ENCODE results near the gene WDR12.
A peak's percentile ranks its signal among the peaks of the same experiment; 100 is the strongest.
"Not testable (repeated sequence)": the region's sequence is repeated elsewhere in the genome, so short reads cannot be mapped to it uniquely, and the experiment has no call there.

Gene WDR12

DNA sequence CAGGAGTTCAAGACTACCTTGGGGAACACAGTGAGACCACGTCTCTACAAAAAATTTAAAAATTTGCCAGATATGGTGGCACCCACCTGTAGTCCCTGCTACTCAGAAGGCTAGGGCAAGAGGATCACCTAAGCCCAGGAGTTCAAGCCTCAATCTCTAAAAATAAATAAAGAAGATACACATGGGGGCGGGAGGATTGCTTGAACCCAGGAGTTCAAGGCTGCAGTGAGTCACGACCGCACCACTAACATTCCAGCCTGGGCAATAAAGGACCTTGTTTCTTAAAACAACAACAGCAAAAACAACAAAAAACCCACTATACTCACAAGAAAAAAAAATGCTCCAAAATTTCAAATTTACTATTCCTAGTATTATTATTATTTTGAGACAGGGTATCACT, 29.9 kb downstream of the WDR12 start:
- no peak for DNase-seq (ENCODE audit: low spot score)
- Histone ChIP-seq H3K4me3 (no peak overlapping the region), H3K27ac (no peak overlapping the region)
- TF ChIP-seq, protein P1, sequence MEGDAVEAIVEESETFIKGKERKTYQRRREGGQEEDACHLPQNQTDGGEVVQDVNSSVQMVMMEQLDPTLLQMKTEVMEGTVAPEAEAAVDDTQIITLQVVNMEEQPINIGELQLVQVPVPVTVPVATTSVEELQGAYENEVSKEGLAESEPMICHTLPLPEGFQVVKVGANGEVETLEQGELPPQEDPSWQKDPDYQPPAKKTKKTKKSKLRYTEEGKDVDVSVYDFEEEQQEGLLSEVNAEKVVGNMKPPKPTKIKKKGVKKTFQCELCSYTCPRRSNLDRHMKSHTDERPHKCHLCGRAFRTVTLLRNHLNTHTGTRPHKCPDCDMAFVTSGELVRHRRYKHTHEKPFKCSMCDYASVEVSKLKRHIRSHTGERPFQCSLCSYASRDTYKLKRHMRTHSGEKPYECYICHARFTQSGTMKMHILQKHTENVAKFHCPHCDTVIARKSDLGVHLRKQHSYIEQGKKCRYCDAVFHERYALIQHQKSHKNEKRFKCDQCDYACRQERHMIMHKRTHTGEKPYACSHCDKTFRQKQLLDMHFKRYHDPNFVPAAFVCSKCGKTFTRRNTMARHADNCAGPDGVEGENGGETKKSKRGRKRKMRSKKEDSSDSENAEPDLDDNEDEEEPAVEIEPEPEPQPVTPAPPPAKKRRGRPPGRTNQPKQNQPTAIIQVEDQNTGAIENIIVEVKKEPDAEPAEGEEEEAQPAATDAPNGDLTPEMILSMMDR (IDR thresholded peaks at IDR 0.05), result no peak

DNA sequence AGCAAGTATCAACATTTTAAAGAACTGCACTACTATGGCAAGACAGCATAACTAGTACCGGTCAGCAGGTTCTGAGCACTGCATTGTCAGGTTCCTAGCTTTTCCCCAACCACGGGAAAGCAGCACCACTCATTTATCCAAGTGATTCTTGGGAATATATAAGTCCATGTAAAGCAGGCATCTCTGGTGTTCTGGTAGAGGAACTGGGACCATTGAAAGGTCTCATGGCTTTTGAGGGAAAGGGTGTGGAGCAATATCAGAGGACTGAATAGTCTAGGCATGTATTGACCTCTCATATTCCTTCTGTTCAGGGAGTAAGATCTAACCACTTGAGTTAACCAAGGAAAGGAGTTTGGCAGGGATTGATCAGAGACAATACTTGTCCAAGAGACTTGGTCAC, 33.8 kb downstream of the WDR12 start:
- no peak overlapping the region for H3K27ac ChIP-seq
- no peak overlapping the region for H3K4me3 ChIP-seq
- DNase-seq (ENCODE audit: low spot score), result no peak
- TF ChIP-seq, protein P1 (IDR thresholded peaks at IDR 0.05), result no peak

DNA sequence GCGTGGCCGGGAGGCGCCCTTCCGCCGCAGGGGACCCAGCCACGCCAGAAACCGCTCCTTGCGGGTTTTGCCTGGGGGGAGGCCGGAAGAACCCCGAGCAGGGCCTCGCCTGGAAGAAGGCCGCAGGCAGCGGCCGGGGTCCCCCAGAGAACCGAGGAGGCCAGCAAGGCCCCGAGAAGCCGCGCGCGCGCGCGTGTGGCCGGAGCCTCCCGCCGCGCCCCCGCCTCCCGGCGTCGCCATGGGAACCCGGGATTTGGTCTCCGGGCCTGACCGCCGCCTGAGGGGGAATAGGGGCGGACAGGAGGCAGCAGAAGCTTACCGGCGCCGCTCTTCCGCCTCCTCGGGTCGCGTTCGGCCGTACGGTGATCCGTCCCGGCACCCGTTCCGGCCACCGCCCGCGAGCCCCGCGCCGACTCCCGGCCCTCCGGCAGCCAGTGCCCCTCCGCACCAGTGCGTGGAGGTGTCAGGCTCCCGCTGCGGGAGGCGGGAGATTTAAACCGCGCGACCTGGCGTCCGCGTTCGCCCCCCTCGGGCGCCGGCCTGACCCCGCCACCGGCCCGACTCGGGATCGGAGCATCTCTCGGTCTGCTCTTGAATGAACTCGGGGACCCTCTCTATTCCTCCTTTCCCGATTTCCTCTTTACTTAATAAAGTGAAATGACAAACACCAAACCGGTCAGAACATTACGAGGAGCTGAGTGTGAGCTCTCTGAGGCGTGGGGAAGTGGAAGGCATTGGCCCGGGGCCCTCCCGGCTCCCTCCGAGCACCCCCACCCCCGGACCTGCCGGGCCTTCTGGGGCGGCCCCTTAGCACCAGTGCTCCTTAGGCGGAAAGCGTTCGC, 40.0 kb downstream of the WDR12 start, which contains the start of gene ICA1L:
Gene ICA1L (minus strand): TSS at position 467 of the 842 bp plus-strand sequence. CDS start 42,757 bp downstream, outside the sequence.
- TF ChIP-seq, protein P1 (IDR thresholded peaks at IDR 0.05), result no peak
- DNase-seq (ENCODE audit: low spot score), result peak; percentile 80

DNA sequence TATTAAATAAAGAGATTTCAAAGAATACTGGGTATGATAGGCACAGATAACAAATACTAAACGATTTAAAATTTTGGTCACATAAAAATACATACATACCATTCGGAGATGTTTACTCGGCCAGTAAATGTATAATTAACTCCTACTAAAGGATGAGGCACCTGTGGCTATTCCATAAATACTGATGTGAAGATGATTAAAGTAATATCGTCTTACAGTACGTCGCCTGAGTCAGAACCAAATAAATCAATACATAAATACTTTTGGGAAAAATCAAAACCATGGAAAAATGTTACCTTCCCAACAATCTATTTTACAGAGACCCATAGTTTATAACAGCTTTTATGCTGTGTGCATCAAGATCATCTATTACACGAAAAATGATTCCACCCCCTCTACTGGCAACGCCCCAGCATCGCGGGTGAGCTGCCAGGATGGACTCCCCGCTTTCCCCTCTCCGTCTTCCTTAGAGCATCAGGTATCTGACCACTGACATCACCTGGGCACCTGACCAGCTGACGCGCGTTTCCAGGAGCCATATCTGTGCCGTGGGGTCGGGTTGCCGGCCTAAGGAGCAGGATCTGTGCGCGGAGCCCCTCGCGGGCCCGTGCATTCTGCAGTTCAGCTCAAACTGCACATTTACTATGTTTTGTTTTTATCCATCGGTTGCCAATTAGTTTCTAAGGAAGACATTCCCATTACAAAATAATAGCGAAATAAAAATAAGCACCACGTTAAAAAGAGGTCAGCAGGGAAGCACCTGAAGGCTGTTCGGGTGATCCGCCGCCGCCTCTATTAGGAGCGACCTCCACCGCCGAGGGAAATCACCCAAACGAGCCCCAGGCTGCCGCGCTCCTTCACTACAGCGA, 40.8 kb downstream of the WDR12 start:
- peak; percentile 76 for DNase-seq (ENCODE audit: low spot score)
- Histone ChIP-seq H3K4me3 (peak overlapping the region; percentile 86), H3K27ac (peak overlapping the region; percentile 80 to 81)
- TF ChIP-seq, protein P1 (IDR thresholded peaks at IDR 0.05), result peak; percentile 28

More for the DNA sequence above, 40.0 kb downstream of the WDR12 start, which contains the start of gene ICA1L:
- Histone ChIP-seq H3K4me3 (peak within 1 kb of the TSS; percentile 86), H3K27ac (peak within 1 kb of the TSS; percentile 80 to 81)

DNA sequence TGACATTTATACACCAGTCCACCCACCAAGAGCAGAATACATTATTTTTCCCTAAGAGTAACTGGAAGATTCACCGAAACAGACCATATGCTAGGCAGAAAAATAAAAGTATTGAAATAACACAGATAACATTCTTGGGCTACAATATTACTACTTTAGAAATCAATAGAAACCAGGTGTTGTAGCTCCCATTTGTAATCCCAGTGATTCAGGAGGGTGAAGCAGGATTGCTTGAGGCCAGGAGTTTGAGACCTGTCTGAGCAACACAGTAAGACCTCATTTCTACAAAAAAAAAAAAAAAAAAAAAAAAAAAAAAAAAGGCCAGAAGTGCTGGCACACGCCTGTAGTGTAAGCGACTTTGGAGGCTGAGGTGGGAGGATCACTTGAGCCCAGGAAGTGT, 49.5 kb downstream of the WDR12 start:
- no peak overlapping the region for H3K4me3 ChIP-seq
- TF ChIP-seq, protein P1 (IDR thresholded peaks at IDR 0.05), result no peak
- DNase-seq (ENCODE audit: low spot score), result no peak
- no peak overlapping the region for H3K27ac ChIP-seq

DNA sequence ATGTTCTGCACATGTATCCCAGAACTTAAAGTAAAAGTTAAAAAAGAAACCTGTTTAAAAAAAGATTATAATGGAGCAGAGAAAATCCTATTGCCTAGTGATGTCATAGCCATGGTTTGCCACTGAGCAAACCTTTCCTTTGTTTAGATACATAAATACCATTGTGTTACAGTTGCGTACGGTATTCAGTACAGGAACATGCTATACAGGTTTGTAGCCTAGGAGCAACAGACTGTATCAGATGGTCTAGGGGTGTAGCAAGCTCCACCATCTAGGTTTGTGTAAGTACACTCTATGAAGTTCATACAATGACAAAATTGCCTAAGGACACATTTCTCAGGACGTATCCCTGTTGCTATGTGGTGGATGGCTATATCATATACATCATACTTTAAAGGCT, 52.9 kb downstream of the WDR12 start:
- DNase-seq (ENCODE audit: low spot score), result no peak
- Histone ChIP-seq H3K27ac (no peak overlapping the region), H3K4me3 (no peak overlapping the region)
- TF ChIP-seq, protein P1 (IDR thresholded peaks at IDR 0.05), result no peak

GRCh38 chr2:202849343-202849742, 62.1 kb downstream of the WDR12 start:
- H3K27ac ChIP-seq; DNase-seq (ENCODE audit: low spot score); H3K4me3 ChIP-seq: not testable (repeated sequence)
